GM21723 (cell line): ENCODE data around the gene FAAP100.

Experiments used
- ATAC-seq: cut with Tn5 transposase; IDR thresholded peaks from one replicate; pipeline ENCODE4 v1.9.1; 2021; ENCODE audit warnings: mild to moderate bottlenecking, moderate library complexity; ENCODE audit not compliant: unreplicated experiment

The FAAP100 gene

GRCh38 chr17:81553616-81554181 is 1.5 kb upstream of the FAAP100 start:
- ATAC-seq: peak; percentile 5

DNA sequence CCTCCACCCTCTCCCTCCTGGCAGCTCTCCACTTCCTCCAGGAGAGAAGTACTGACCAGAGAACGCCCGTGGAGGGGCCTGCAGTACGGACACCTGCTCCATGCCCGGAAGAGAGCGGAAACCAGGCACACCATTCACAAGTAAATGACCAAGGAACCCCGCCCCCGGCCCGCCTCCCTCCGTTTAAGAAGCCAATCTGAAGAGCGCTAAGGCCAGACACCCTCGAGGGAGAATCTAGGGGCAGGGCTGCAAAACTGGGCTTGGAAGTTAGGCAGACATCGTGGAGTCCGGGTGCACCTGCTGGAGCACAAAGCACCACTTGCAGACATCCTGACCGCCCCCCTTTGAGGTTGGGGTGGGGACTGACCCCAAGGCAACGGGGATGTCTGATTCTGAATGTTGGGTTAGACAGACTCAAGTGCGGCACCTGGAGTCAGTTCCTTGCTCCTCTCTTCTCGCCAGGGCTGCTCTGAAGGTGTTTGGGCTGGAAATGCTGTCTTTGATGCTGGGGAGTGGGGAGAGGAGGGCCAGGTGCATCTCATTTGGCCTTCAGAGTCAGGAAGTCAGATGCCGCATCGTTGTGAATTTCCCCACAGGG is 964 bp upstream of the FAAP100 start:
- peak; percentile 44 for ATAC-seq

- no peak for ATAC-seq
These were observed 502 bp downstream of the FAAP100 start for GRCh38 chr17:81551458-81552243.

GRCh38 chr17:81550830-81551457 is 1.2 kb downstream of the FAAP100 start:
- no peak for ATAC-seq

DNA sequence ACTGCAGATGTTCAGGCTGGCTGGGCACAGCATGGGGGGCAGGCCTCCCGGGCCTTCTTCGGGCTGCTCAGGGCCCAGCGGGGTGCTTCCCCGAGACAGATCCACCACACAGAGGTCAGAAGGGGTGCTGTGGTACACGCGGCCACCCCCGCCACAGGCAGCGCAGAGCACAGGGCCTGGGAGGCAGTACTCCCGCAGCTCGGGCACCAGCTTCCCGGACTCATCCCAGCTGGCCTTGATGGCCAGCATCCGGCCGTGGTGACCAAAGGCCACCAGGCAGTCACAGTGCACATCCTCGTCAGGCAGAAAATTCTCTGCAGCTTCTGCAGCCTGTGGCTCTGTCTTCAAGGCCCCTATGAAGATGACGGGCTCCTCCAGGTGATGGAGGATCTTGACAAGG is 1.9 kb downstream of the FAAP100 start:
- ATAC-seq: no peak

- ATAC-seq: no peak
These were observed 2.3 kb downstream of the FAAP100 start for GRCh38 chr17:81549826-81550225.

DNA sequence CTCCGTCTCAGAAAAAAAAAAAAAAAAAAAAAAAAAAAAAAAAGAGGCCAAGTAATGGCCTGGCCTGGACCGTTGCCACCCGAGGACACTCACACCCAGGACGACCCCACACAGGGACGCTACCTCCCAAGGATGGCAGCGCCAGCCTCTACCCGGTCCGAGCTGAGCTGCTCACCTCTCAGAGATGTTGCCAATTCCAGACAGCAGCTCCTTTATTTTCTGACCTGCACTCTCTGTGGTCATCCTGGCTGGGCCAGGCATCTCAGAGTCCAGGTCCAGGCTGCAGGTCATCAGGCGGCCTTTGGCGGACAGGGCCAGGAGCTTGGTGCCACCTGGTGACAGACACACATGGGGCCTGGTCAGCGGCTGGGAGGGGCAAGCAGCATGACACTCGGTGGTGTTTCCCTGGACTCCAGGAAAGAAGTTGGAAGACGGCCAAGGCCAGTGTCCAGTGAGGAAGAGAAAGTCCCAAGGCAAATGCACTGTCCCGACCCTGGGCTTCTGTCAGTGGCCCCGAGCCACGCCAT is 3.1 kb downstream of the FAAP100 start:
- ATAC-seq: no peak

DNA sequence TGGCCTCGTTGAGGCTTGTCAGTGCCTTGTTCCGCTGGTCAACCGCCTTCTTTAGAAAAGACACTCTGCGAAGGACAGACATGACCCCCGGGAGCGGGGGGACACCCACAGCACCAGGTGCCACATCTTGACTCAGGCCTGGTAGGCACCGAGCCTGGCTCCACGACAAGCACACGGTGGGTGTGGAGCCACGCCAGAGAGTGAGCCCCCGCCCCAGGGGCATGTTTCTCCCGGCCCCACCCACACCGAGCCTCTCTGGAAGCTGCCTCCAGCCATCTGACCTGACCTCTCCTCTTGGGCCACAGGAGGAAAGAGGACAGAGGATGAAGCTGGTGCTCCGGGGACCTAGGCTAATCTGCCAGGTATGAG is 4.6 kb downstream of the FAAP100 start:
- ATAC-seq: no peak

- no peak for ATAC-seq
These were observed 5.1 kb downstream of the FAAP100 start for GRCh38 chr17:81546906-81547613.

GRCh38 chr17:81545160-81545949 is 6.8 kb downstream of the FAAP100 start:
- ATAC-seq: no peak

GRCh38 chr17:81544281-81544974 is 7.7 kb downstream of the FAAP100 start:
- ATAC-seq: no peak

DNA sequence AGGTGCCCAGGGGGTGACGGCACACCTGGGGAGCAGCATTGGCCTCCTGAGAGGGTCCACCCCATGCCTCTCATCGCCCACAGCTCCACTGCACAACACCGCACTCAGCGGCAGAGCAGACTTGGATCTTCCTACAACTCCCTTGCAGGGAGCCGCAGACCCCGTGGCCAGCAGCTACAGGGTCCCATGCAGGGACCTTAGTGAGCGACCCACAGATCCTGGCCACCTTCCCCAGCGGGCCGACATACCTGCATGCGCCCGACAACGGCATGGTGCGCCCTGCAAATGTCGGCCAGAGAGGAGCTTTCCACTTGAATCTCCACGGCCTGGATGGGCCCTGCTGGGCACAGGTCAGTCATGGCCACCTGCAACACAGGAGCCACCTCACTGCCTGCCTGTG is 8.4 kb downstream of the FAAP100 start:
- ATAC-seq: no peak

DNA sequence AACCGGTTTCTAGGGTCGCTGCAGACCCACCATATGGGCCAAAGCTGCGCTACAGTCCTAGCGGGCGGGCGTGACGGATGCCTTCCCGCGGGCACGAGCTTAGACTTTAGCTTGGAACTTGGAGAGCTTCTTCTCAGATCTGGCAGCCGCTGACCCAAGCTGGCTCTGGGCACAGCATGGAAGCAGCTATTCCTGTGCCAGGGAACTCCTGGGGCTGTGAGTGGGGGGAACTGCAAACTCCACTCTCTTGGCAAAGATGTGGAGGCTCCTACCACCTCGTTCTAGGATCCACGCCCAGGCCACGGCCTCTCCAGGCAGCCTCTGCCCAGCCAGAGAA is 8.8 kb downstream of the FAAP100 start:
- no peak for ATAC-seq

- ATAC-seq: no peak
These were observed 9.5 kb downstream of the FAAP100 start for GRCh38 chr17:81542431-81543338.

DNA sequence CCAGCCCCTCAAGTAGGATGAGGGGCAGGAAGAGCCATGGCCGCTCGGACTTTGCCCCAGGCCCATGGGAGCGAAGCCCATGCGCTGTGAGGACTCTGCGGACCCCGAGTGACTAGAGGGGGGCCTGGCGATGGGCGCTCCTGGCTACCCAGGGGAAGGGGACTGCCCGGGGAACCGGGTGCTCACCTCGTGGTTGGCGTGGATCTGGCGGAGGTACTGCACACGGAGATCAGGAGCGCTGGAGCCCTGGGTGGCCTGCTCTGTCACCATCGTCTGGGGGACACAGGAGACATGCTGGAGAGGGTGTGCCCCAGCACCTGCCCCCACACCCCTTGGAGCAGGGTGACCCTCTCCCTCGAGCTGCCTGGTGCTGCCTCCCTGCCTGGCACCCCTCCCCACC is 11.0 kb downstream of the FAAP100 start:
- ATAC-seq: no peak

- ATAC-seq: no peak
These were observed 11.5 kb downstream of the FAAP100 start for GRCh38 chr17:81540676-81541027.

DNA sequence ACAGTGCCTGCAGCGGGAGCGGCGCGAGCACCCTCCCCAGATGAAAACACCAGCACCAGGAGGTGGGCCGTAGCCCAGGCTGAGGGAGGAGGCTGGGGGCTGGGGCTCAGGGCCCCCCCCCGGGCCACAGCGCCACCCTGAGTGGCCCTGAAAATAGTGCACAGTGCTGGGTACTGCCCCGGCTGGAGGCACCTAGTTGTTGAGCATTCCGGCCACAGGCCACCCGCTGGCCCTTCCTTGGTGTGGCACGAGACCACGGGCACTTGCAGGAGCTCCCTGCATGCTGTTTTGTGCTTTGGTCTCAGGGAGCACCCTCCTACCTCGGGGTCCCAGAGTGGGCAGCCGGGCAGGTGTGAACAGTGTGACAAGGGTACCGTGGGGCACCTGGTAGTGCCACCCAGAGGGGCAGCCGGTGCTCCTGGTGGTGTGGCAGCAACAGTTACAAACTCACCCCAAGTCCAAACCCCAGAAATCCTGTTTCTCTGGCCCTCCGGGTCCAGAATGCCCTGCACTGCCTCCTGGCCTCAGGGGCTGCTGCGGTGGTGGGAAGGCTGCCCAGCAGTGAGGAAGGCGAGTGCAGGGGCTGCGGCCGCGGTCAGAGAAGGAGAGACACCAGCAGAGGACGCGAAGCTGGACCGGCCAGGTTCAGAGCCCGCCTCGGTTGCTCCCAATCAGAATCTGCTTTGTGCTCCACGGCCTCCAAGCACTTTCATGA is 12.0 kb downstream of the FAAP100 start:
- no peak for ATAC-seq

- no peak for ATAC-seq
These were observed 12.6 kb downstream of the FAAP100 start for GRCh38 chr17:81539571-81539900.
